ENCODE results near the gene ALPK3.

DNA sequence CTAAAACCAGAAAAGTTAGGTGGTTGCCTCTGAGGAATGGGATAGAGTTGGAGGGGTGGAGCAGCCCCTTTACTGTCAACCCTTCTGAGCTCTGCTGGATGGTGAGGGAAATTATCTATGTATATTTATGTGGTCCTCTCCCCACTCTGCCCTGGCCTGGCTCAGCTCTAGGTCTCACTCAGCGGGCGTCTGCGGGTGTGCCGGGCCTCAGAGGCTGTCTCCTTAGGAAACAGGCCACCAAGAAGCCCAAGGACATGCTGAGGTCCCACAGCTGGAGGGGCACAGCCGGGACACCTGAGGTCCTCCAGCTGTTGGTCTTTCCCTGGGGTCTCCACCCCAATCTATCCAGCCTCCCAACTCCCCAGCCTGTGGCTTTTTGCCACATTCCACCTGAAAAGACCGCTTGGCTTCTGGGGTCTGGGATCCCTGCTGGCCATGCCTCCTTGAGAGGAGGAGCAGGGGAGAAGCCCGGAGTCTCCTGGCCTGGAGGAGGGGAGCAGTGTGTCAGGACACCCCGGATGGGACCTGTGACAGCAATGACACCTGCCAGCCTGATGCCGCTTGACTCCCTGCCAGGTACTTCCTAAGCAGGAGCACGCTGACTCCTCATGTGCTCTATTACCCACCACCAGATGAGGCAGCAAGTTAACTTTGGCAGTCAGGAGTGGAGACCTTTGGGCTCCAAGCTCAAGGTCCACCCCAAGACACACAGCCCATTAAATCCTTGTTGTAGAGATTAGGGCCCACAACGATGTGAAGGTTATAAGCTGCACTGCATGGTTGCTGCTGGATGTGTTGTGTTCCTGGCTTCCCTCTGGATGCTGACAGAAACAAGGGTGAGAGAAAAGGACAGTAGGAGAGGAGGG is 67.0 kb downstream of the ALPK3 start, which contains the start of gene SLC28A1:
- TF ChIP-seq TARDBP (IDR thresholded peaks at IDR 0.05), result no peak
- TF ChIP-seq SP1 (IDR thresholded peaks at IDR 0.05), result no peak
- no peak for TF ChIP-seq HDGF (IDR thresholded peaks at IDR 0.05; ENCODE audit: borderline replicate concordance)
- TF ChIP-seq SUZ12 (IDR thresholded peaks at IDR 0.05), result no peak
- no peak for TF ChIP-seq FOXA1 (IDR thresholded peaks at IDR 0.05)
- no peak for TF ChIP-seq ELF4 (IDR thresholded peaks at IDR 0.05)
- no peak for TF ChIP-seq NFRKB (IDR thresholded peaks at IDR 0.05)
- TF ChIP-seq FOXM1 (IDR thresholded peaks at IDR 0.05; ENCODE audit: borderline replicate concordance), result no peak
- TF ChIP-seq LEF1 (IDR thresholded peaks at IDR 0.05; ENCODE audit: borderline replicate concordance), result no peak
- no peak for TF ChIP-seq BHLHE40 (IDR thresholded peaks at IDR 0.05; ENCODE audit: borderline replicate concordance)
- no peak for TF ChIP-seq FOXK2 (IDR thresholded peaks at IDR 0.05)
- TF ChIP-seq L3MBTL2 (conservative IDR thresholded peaks at IDR 0.05), result no peak
- no peak for TF ChIP-seq ARNT (IDR thresholded peaks at IDR 0.05)
